H1 (cell line): Measurements from ENCODE around the gene DNAH8. TPM values are rescaled to one million over a fixed set of nuclear protein-coding genes. Genes with fewer than 3 reads are reported as not detected.

Experiments used
- CTCF ChIA-PET: fragments of 300-600 bp; sonication (Branson Sonifier 250); formaldehyde crosslinking; loops from one replicate; lab custom pipeline; 2021; ENCODE audit not compliant: partially characterized antibody; lab: Charles Lee
- POLR2A ChIA-PET: fragments of 300-600 bp; sonication (Branson Sonifier 250); formaldehyde crosslinking; loops from one replicate; lab custom pipeline; 2021; ENCODE audit warnings: inconsistent platforms; ENCODE audit not compliant: partially characterized antibody; lab: Charles Lee
- DNase-seq, 2 experiments: peaks; one replicate each; pipeline versions ENCODE4 v3.0.0 to v3.0.0-alpha.2; 2010 to 2022; ENCODE audit warnings: low spot score in 2 of 2, low read depth in 1 of 2, mixed read lengths in 1 of 2
- FAIRE-seq: peaks from 2 replicates; lab custom pipeline; 2011; peaks lifted over from hg19 to GRCh38; lab: Jason Lieb, UNC
- H2AFZ ChIP-seq: 2 replicates; pipeline ENCODE4 v1.8.1; 2012; ENCODE audit warnings: low read length, inconsistent platforms
- H2AK5ac ChIP-seq: 2 replicates; pipeline ENCODE4 v1.6.1; 2013; ENCODE audit warnings: low read depth, low read length
- H2BK120ac ChIP-seq: replicated peaks from 2 replicates; pipeline ENCODE3; 2013; ENCODE audit warnings: low read depth, low read length, inconsistent platforms
- H2BK12ac ChIP-seq: 2 replicates; pipeline ENCODE4 v1.6.1; 2013; ENCODE audit warnings: low read depth, low read length
- H2BK15ac ChIP-seq: 2 replicates; pipeline ENCODE4 v1.6.1; 2013; ENCODE audit warnings: low read length
- H2BK20ac ChIP-seq: 2 replicates; pipeline ENCODE4 v1.6.1; 2013; ENCODE audit warnings: low read length
- H2BK5ac ChIP-seq: 2 replicates; pipeline ENCODE4 v1.6.1; 2013; ENCODE audit warnings: low read depth, low read length
- H3K14ac ChIP-seq: 2 replicates; pipeline ENCODE4 v1.6.1; 2013; ENCODE audit warnings: inconsistent platforms; ENCODE audit not compliant: insufficient read length
- H3K18ac ChIP-seq: 2 replicates; pipeline ENCODE4 v1.6.1; 2013; ENCODE audit warnings: low read length; ENCODE audit errors: extremely low read depth
- H3K23ac ChIP-seq: 2 replicates; pipeline ENCODE4 v1.6.1; 2013; ENCODE audit warnings: inconsistent platforms; ENCODE audit not compliant: insufficient read length
- H3K23me2 ChIP-seq: 2 replicates; pipeline ENCODE4 v1.6.1; 2013; ENCODE audit warnings: low read depth, low read length
- H3K27ac ChIP-seq: 2 replicates; pipeline ENCODE4 v1.6.1; 2011; ENCODE audit warnings: low read depth, low read length, inconsistent platforms
- H3K27me3 ChIP-seq, 4 experiments: replicated peaks in 1 of 4; 1 replicate in 1 of 4; 2 replicates in 3 of 4; pipeline versions ENCODE4 v1.6.1 to v1.8.1; 2011 to 2013; ENCODE audit warnings: low read length in 3 of 4, mild to moderate bottlenecking in 3 of 4, inconsistent platforms in 2 of 4, mixed read lengths in 2 of 4, moderate library complexity in 1 of 4; ENCODE audit not compliant: control insufficient read depth in 3 of 4, insufficient read depth in 3 of 4; ENCODE audit errors: extremely low read depth in 1 of 4
- H3K36me3 ChIP-seq, 4 experiments: 2 replicates each; pipeline versions ENCODE4 v1.6.1 to v1.8.1; 2011 to 2013; ENCODE audit warnings: mild to moderate bottlenecking in 4 of 4, low read length in 3 of 4, moderate library complexity in 2 of 4, control low read depth in 1 of 4, inconsistent platforms in 1 of 4; ENCODE audit not compliant: insufficient read depth in 4 of 4, control insufficient read depth in 2 of 4
- H3K4ac ChIP-seq: replicated peaks from 2 replicates; pipeline ENCODE3; 2013; ENCODE audit warnings: low read length, low read depth, mixed read lengths, inconsistent platforms; ENCODE audit not compliant: insufficient read length
- H3K4me1 ChIP-seq, 4 experiments: replicated peaks in 1 of 4; 1 replicate in 1 of 4; 2 replicates in 3 of 4; pipeline versions ENCODE4 v1.6.1 to v1.8.1; 2011 to 2013; ENCODE audit warnings: low read length in 3 of 4, inconsistent platforms in 2 of 4, mixed read lengths in 1 of 4; ENCODE audit not compliant: insufficient read depth in 4 of 4, control insufficient read depth in 3 of 4
- H3K4me2 ChIP-seq, 2 experiments: 2 replicates each; pipeline versions ENCODE4 v1.6.1 to v1.8.1; 2011 to 2013; ENCODE audit warnings: low read depth in 2 of 2, low read length in 2 of 2, control low read depth in 1 of 2, inconsistent platforms in 1 of 2, mild to moderate bottlenecking in 1 of 2; ENCODE audit not compliant: insufficient read depth in 1 of 2
- H3K4me3 ChIP-seq, 4 experiments: fragments of 200-600, 300-600 bp in 1 of 4; sonication (generic), shearing (Covaris generic), sonication (Bioruptor Twin) in 1 of 4; 2 replicates each; pipeline versions ENCODE4 v1.5.1 to v1.8.1; 2011 to 2016; ENCODE audit warnings: low read length in 4 of 4, low read depth in 3 of 4, control low read depth in 2 of 4, inconsistent platforms in 2 of 4, mild to moderate bottlenecking in 2 of 4, mixed read lengths in 1 of 4, moderate library complexity in 1 of 4; ENCODE audit not compliant: insufficient read depth in 2 of 4; ENCODE audit errors: extremely low read depth in 1 of 4
- H3K56ac ChIP-seq: replicated peaks from 2 replicates; pipeline ENCODE3; 2013; ENCODE audit warnings: low read depth, mild to moderate bottlenecking, mixed read lengths, low read length, inconsistent platforms; ENCODE audit not compliant: insufficient read length
- H3K79me1 ChIP-seq: 2 replicates; pipeline ENCODE4 v1.6.1; 2013; ENCODE audit warnings: low read depth, low read length, control low read depth
- H3K79me2 ChIP-seq, 2 experiments: 2 replicates each; pipeline versions ENCODE4 v1.6.1 to v1.8.1; 2012 to 2013; ENCODE audit warnings: low read length in 2 of 2, mild to moderate bottlenecking in 2 of 2, inconsistent platforms in 1 of 2; ENCODE audit not compliant: insufficient read depth in 2 of 2, control insufficient read depth in 1 of 2
- H3K9ac ChIP-seq, 4 experiments: replicated peaks in 1 of 4; 1 replicate in 1 of 4; 2 replicates in 3 of 4; pipeline versions ENCODE4 v1.6.1 to v1.8.1; 2011 to 2013; ENCODE audit warnings: low read depth in 3 of 4, low read length in 3 of 4, control low read depth in 2 of 4, mild to moderate bottlenecking in 2 of 4, moderate library complexity in 2 of 4, inconsistent platforms in 1 of 4; ENCODE audit errors: extremely low read depth in 1 of 4
- H3K9me3 ChIP-seq, 2 experiments: 2 replicates each; pipeline versions ENCODE4 v1.6.1 to v1.8.1; 2012 to 2013; ENCODE audit warnings: mild to moderate bottlenecking in 2 of 2, moderate library complexity in 2 of 2, control low read depth in 1 of 2, inconsistent platforms in 1 of 2, low read depth in 1 of 2, low read length in 1 of 2, mixed read lengths in 1 of 2; ENCODE audit not compliant: insufficient read depth in 2 of 2
- H4K20me1 ChIP-seq, 2 experiments: replicated peaks in 1 of 2; 2 replicates each; pipeline versions ENCODE3 to v1.8.1; 2011 to 2013; ENCODE audit warnings: inconsistent platforms in 2 of 2, low read length in 2 of 2, mild to moderate bottlenecking in 1 of 2; ENCODE audit not compliant: insufficient read depth in 2 of 2, control insufficient read depth in 1 of 2
- H4K5ac ChIP-seq: 2 replicates; pipeline ENCODE4 v1.6.1; 2013; ENCODE audit warnings: low read length, low read depth, mixed read lengths, inconsistent platforms; ENCODE audit not compliant: insufficient read length
- H4K8ac ChIP-seq: 2 replicates; pipeline ENCODE4 v1.8.0; 2013; ENCODE audit warnings: mild to moderate bottlenecking, moderate library complexity, low read length, inconsistent platforms; ENCODE audit not compliant: insufficient read depth; ENCODE audit errors: extremely low read depth
- H4K91ac ChIP-seq: replicated peaks from 2 replicates; pipeline ENCODE3; 2013; ENCODE audit warnings: low read length, mixed read lengths, inconsistent platforms; ENCODE audit not compliant: insufficient read length
- BRCA1 ChIP-seq: IDR thresholded peaks from 2 replicates; pipeline ENCODE4 v1.6.1; 2012; ENCODE audit warnings: low read depth, low read length, improper control_type of control experiment
- CEBPB ChIP-seq: IDR thresholded peaks from 2 replicates; pipeline ENCODE4 v1.6.1; 2012; ENCODE audit warnings: low read depth, low read length
- CHD2 ChIP-seq: IDR thresholded peaks from 2 replicates; pipeline ENCODE4 v1.6.1; 2012; ENCODE audit warnings: low read length, improper control_type of control experiment
- EGR1 ChIP-seq: IDR thresholded peaks from 2 replicates; pipeline ENCODE4 v1.6.1; 2011; ENCODE audit warnings: low read depth, low read length, borderline replicate concordance
- FOSL1 ChIP-seq: IDR thresholded peaks from 2 replicates; pipeline ENCODE4 v1.6.1; 2011; ENCODE audit warnings: mild to moderate bottlenecking, low read depth, low read length, moderate library complexity; ENCODE audit not compliant: insufficient read depth
- JUND ChIP-seq: IDR thresholded peaks from 2 replicates; pipeline ENCODE4 v1.6.1; 2011; ENCODE audit warnings: mild to moderate bottlenecking, improper control_type of control experiment, low read length
- KDM5A ChIP-seq: fragments of 200-600 bp; IDR thresholded peaks from 2 replicates; pipeline ENCODE4 v1.7.1; 2012; ENCODE audit warnings: mild to moderate bottlenecking, low read length, inconsistent platforms, mixed read lengths
- PHF8 ChIP-seq: fragments of 200-600 bp; sonication (generic); conservative IDR thresholded peaks from 2 replicates; pipeline ENCODE4 v1.7.1; 2012; ENCODE audit warnings: low read depth, mild to moderate bottlenecking, inconsistent platforms, low read length, moderate library complexity
- POLR2A ChIP-seq, 2 experiments: IDR thresholded peaks; 1 replicate in 1 of 2; 2 replicates in 1 of 2; pipeline ENCODE4 v1.6.1; 2011; ENCODE audit warnings: low read depth in 2 of 2, low read length in 2 of 2, mild to moderate bottlenecking in 2 of 2; ENCODE audit errors: control extremely low read depth in 1 of 2
- TAF1 ChIP-seq: IDR thresholded peaks from 2 replicates; pipeline ENCODE4 v1.6.1; 2011; ENCODE audit warnings: mild to moderate bottlenecking, low read depth, low read length
- YY1 ChIP-seq: IDR thresholded peaks from 2 replicates; pipeline ENCODE4 v1.6.1; 2011; ENCODE audit warnings: low read depth, mild to moderate bottlenecking, low read length
- WGBS, 2 experiments: shearing (Covaris generic) in 1 of 2; methylation state at CpG; one replicate each; pipeline versions ENCODE4 v1.1.6 to v1.1.7; 2013 to 2015; ENCODE audit warnings: low lambda C conversion rate in 2 of 2, mixed read lengths in 2 of 2, inconsistent platforms in 1 of 2, low coverage in 1 of 2, missing lambda C conversion rate in 1 of 2; ENCODE audit not compliant: insufficient replicate concordance in 2 of 2, insufficient coverage in 1 of 2, insufficient read length in 1 of 2; ENCODE audit errors: extremely low coverage in 1 of 2, missing lambda C conversion rate in 1 of 2; 5-methylcytosine and 5-hydroxymethylcytosine counted together
- polyA plus RNA-seq, 7 experiments: library from polyadenylated mRNA; depleted of rRNA in 3 of 7; stranded (reverse) in 5 of 7; unstranded in 2 of 7; fragments of >200 nt in 5 of 7; fragments of 200-250 nt in 2 of 7; gene quantifications; 1 replicate in 5 of 7; 2 replicates in 1 of 7; 4 replicates in 1 of 7; pipeline versions ENCODE4 v1.2.1 to v1.2.3, GENCODE V29; 2011 to 2013; ENCODE audit warnings: missing spikeins in 2 of 7, mixed read lengths in 2 of 7
- total RNA-seq: library from RNA; stranded (reverse); fragmentation: NEBNext Ultra II Directional; extraction: Animal tissue kit (Norgen Biotek cat#: 25700); gene quantifications from 2 replicates; pipeline ENCODE4 v1.2.1, GENCODE V29; 2021
- TF ChIP-seq, protein P1 (sequence below): IDR thresholded peaks from 2 replicates; pipeline ENCODE4 v1.6.1; 2012; ENCODE audit warnings: inconsistent platforms

DNAH8 gene
- total and polyA plus RNA-seq, 2 of the 8 experiments (the other 6 are each of a cell fraction or from before 2014, with no cell fraction given): under 0.01 TPM; not detected in 1

GRCh38 chr6:38702558-38703397, 12.3 kb upstream of the DNAH8 start, which contains the start of gene GLO1:
GLO1 (minus strand) TSS chr6:38703145; CDS start chr6:38703054, 91 bp downstream.
- peak within 1 kb of the TSS; percentile 67 to 84 for H3K4me2 ChIP-seq
- H3K14ac ChIP-seq: no peak within 1 kb of the TSS
- ChIA-PET CTCF (no interaction called here), POLR2A (interaction anchor here (0.6 to 2.2 kb wide), 14 partner anchors 9 to 290 kb away, joined by 3 to 8 read pairs (median 3); no protein-coding TSS in a partner anchor)
- peaks cover 0 to 16% (median 3%) of the 10 kb centered on the region in 4 experiments; a peak in 2 of 8 replicates for H3K36me3 ChIP-seq
- no peak within 1 kb of the TSS; the same call in 1 of the 2 replicates for H2AK5ac ChIP-seq
- no peak within 1 kb of the TSS for H2BK15ac ChIP-seq
- peak within 1 kb of the TSS; percentile 73 to 96 (median 82) for H3K4me3 ChIP-seq
- 0 out of 2 replicates have a peak within 1 kb of the TSS, but pooled peaks have one; percentile 68 for H2BK12ac ChIP-seq
- no peaks in the 10 kb centered on the region for H3K4me1 ChIP-seq
- H2BK20ac ChIP-seq: no peak within 1 kb of the TSS
- peak within 1 kb of the TSS; percentile 72 to 92 (median 90) for H3K9ac ChIP-seq
- peak within 1 kb of the TSS; percentile 82 for H3K27ac ChIP-seq
- H2AFZ ChIP-seq: peak within 1 kb of the TSS; percentile 92; the same call in 1 of the 2 replicates
- no peak within 1 kb of the TSS for H4K91ac ChIP-seq
- peaks cover 4% of the 10 kb centered on the region; the same call in 1 of the 2 replicates for H3K23me2 ChIP-seq
- peak within 1 kb of the TSS; percentile 81 for H3K56ac ChIP-seq
- H3K79me2 ChIP-seq: peaks cover 3 to 38% of the 10 kb centered on the region in 2 experiments; a peak in 3 of 4 replicates
- FAIRE-seq (peak; percentile 96), DNase-seq (peak; percentile 89 to 91)
- WGBS, 2 experiments: 1% methylated on average over 40 of the region's 53 CpGs; no CpG with 5 or more reads in 1 of the 2 experiments
- no peak within 1 kb of the TSS for H4K5ac ChIP-seq
- H3K27me3 ChIP-seq: peaks cover 0 to 1% (median 0%) of the 10 kb centered on the region in 4 experiments; a peak in 1 of 7 replicates
- H4K8ac ChIP-seq: peak within 1 kb of the TSS; percentile 95
- H3K9me3 ChIP-seq: peaks cover 0 to 6% of the 10 kb centered on the region in 2 experiments; a peak in 1 of 4 replicates
- H3K4ac ChIP-seq: peak within 1 kb of the TSS; percentile 66
- H3K23ac ChIP-seq: no peak within 1 kb of the TSS
- H4K20me1 ChIP-seq: peaks cover 0 to 6% of the 10 kb centered on the region in 2 experiments
- H2BK120ac ChIP-seq: no peak within 1 kb of the TSS
- H3K18ac ChIP-seq: peak within 1 kb of the TSS; percentile 66
- peaks cover 3% of the 10 kb centered on the region; the same call in 1 of the 2 replicates for H3K79me1 ChIP-seq
- peak within 1 kb of the TSS; percentile 72 for H2BK5ac ChIP-seq
- no peak for TF ChIP-seq BRCA1
- TF ChIP-seq FOSL1: no peak
- TF ChIP-seq JUND: peak; percentile 80
- TF ChIP-seq POLR2A (IDR thresholded peaks at IDR 0.05; ENCODE audit: control extremely low read depth in 1 of 2, low read depth in 2 of 2, low read length in 2 of 2): peak; percentile 95 to 99
- peak; percentile 96 for TF ChIP-seq PHF8
- TF ChIP-seq YY1: peak; percentile 93
- TF ChIP-seq, protein P1, sequence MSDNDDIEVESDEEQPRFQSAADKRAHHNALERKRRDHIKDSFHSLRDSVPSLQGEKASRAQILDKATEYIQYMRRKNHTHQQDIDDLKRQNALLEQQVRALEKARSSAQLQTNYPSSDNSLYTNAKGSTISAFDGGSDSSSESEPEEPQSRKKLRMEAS: peak; percentile 94
- TF ChIP-seq TAF1: peak; percentile 96
- peak; percentile 78 for TF ChIP-seq CHD2
- no peak for TF ChIP-seq EGR1
- TF ChIP-seq CEBPB: no peak
- TF ChIP-seq KDM5A: no peak
